HAP-1 (cell line): ENCODE results near the gene FGF14.

Experiments
- DNase-seq, 2 experiments: peaks; one replicate each; pipeline ENCODE4 v3.0.0-alpha.2; 2016 to 2020; ENCODE audit warnings: low spot score in 2 of 2
- H3K27me3 ChIP-seq: fragments of 250-450 bp; sonication (Bioruptor Pico); 2 replicates; pipeline ENCODE4 v1.5.1; 2020; ENCODE audit warnings: low read depth, mild to moderate bottlenecking, moderate library complexity
- H3K36me3 ChIP-seq: fragments of 250-450 bp; sonication (Bioruptor Pico); replicated peaks from 2 replicates; pipeline ENCODE4 v1.5.1; 2020; ENCODE audit warnings: mild to moderate bottlenecking
- H3K4me1 ChIP-seq: fragments of 250-450 bp; sonication (Bioruptor Pico); 2 replicates; pipeline ENCODE4 v1.5.1; 2020; ENCODE audit warnings: mild to moderate bottlenecking
- H3K4me3 ChIP-seq: fragments of 250-450 bp; sonication (Bioruptor Pico); 2 replicates; pipeline ENCODE4 v1.5.1; 2020; ENCODE audit warnings: mild to moderate bottlenecking, moderate library complexity
- H3K9me3 ChIP-seq: fragments of 250-450 bp; sonication (Bioruptor Pico); 2 replicates; pipeline ENCODE4 v1.5.1; 2020; ENCODE audit warnings: mild to moderate bottlenecking, moderate library complexity
- in situ Hi-C: fragments of 300-500 bp; cut with MboI; formaldehyde crosslinking; loops from 3 replicates; pipeline ENCODE4 v1.14.3; 2020; ENCODE audit warnings: low sequenced_read_pairs, inconsistent platforms, mixed read lengths

FGF14 gene

GRCh38 chr13:102240110-102240509 is 161.7 kb downstream of the FGF14 start:
- DNase-seq: no peak
- no peak overlapping the region for H3K4me3 ChIP-seq
- in situ Hi-C loops: no loop called here

GRCh38 chr13:102237230-102237629 is 164.6 kb downstream of the FGF14 start:
- no peak for DNase-seq
- Histone ChIP-seq H3K9me3 (no peaks in the 10 kb centered on the region), H3K4me3 (no peak overlapping the region), H3K36me3 (no peaks in the 10 kb centered on the region), H3K4me1 (no peaks in the 10 kb centered on the region), H3K27me3 (no peaks in the 10 kb centered on the region)
- in situ Hi-C loops: no loop called here

More at GRCh38 chr13:102240110-102240509, 161.7 kb downstream of the FGF14 start:
- no peaks in the 10 kb centered on the region for H3K4me1 ChIP-seq
- H3K36me3 ChIP-seq: no peaks in the 10 kb centered on the region
- no peaks in the 10 kb centered on the region for H3K27me3 ChIP-seq
- H3K9me3 ChIP-seq: no peaks in the 10 kb centered on the region

GRCh38 chr13:102236830-102237229 is 165.0 kb downstream of the FGF14 start:
- no peaks in the 10 kb centered on the region for H3K27me3 ChIP-seq

GRCh38 chr13:102236341-102236740 is 165.5 kb downstream of the FGF14 start:
- no peak for DNase-seq
- Histone ChIP-seq H3K36me3 (no peaks in the 10 kb centered on the region), H3K4me1 (no peaks in the 10 kb centered on the region), H3K9me3 (no peaks in the 10 kb centered on the region), H3K27me3 (no peaks in the 10 kb centered on the region), H3K4me3 (no peak overlapping the region)
- in situ Hi-C loops: no loop called here

More at GRCh38 chr13:102236830-102237229, 165.0 kb downstream of the FGF14 start:
- in situ Hi-C loops: no loop called here
- Histone ChIP-seq H3K4me1 (no peaks in the 10 kb centered on the region), H3K36me3 (no peaks in the 10 kb centered on the region), H3K9me3 (no peaks in the 10 kb centered on the region), H3K4me3 (no peak overlapping the region)
- no peak for DNase-seq

GRCh38 chr13:102235689-102236088 is 166.2 kb downstream of the FGF14 start:
- Histone ChIP-seq H3K9me3 (no peaks in the 10 kb centered on the region), H3K27me3 (no peaks in the 10 kb centered on the region), H3K4me3 (no peak overlapping the region), H3K36me3 (no peaks in the 10 kb centered on the region), H3K4me1 (no peaks in the 10 kb centered on the region)
- DNase-seq: no peak
- in situ Hi-C loops: no loop called here

- in situ Hi-C loops: no loop called here
- Histone ChIP-seq H3K27me3 (no peaks in the 10 kb centered on the region), H3K9me3 (no peaks in the 10 kb centered on the region), H3K4me3 (no peak overlapping the region), H3K4me1 (no peaks in the 10 kb centered on the region), H3K36me3 (no peaks in the 10 kb centered on the region)
- no peak for DNase-seq
Measured at GRCh38 chr13:102234618-102235017, 167.2 kb downstream of the FGF14 start.

GRCh38 chr13:102233566-102234208 is 168.2 kb downstream of the FGF14 start:
- Histone ChIP-seq H3K4me1 (no peaks in the 10 kb centered on the region), H3K4me3 (no peak overlapping the region), H3K9me3 (no peaks in the 10 kb centered on the region), H3K36me3 (no peaks in the 10 kb centered on the region), H3K27me3 (no peaks in the 10 kb centered on the region)
- no peak for DNase-seq
- in situ Hi-C loops: no loop called here

- Histone ChIP-seq H3K4me1 (no peaks in the 10 kb centered on the region), H3K27me3 (no peaks in the 10 kb centered on the region), H3K4me3 (no peak overlapping the region), H3K36me3 (no peaks in the 10 kb centered on the region), H3K9me3 (no peaks in the 10 kb centered on the region)
- no peak for DNase-seq
- in situ Hi-C loops: no loop called here
Measured at GRCh38 chr13:102231479-102231878, 170.4 kb downstream of the FGF14 start.

GRCh38 chr13:102227741-102228140 is 174.1 kb downstream of the FGF14 start:
- in situ Hi-C loops: no loop called here
- Histone ChIP-seq H3K4me3 (no peak overlapping the region), H3K36me3 (no peaks in the 10 kb centered on the region), H3K9me3 (no peaks in the 10 kb centered on the region), H3K4me1 (no peaks in the 10 kb centered on the region), H3K27me3 (no peaks in the 10 kb centered on the region)
- DNase-seq: no peak

- Histone ChIP-seq H3K36me3 (no peaks in the 10 kb centered on the region), H3K27me3 (peaks cover 5% of the 10 kb centered on the region; the same call in 1 of the 2 replicates), H3K9me3 (no peaks in the 10 kb centered on the region), H3K4me1 (no peaks in the 10 kb centered on the region), H3K4me3 (no peak overlapping the region)
- in situ Hi-C loops: no loop called here
- DNase-seq: no peak
Measured at GRCh38 chr13:102226591-102226990, 175.3 kb downstream of the FGF14 start.

GRCh38 chr13:102225892-102226291 is 176.0 kb downstream of the FGF14 start:
- Histone ChIP-seq H3K4me3 (no peak overlapping the region), H3K27me3 (peaks cover 5% of the 10 kb centered on the region; the same call in 1 of the 2 replicates), H3K36me3 (no peaks in the 10 kb centered on the region), H3K9me3 (no peaks in the 10 kb centered on the region), H3K4me1 (no peaks in the 10 kb centered on the region)
- DNase-seq: no peak
- in situ Hi-C loops: no loop called here

- Histone ChIP-seq H3K4me3 (no peak overlapping the region), H3K36me3 (no peaks in the 10 kb centered on the region), H3K9me3 (no peaks in the 10 kb centered on the region), H3K4me1 (no peaks in the 10 kb centered on the region), H3K27me3 (peaks cover 5% of the 10 kb centered on the region; the same call in 1 of the 2 replicates)
- DNase-seq: no peak
- in situ Hi-C loops: no loop called here
Measured at GRCh38 chr13:102220681-102221228, 181.1 kb downstream of the FGF14 start.

GRCh38 chr13:102214956-102215355 is 186.9 kb downstream of the FGF14 start:
- no peaks in the 10 kb centered on the region for H3K27me3 ChIP-seq
- no peak overlapping the region for H3K4me3 ChIP-seq
- H3K36me3 ChIP-seq: no peaks in the 10 kb centered on the region
- in situ Hi-C loops: no loop called here
- H3K9me3 ChIP-seq: no peaks in the 10 kb centered on the region
- no peak for DNase-seq
- H3K4me1 ChIP-seq: no peaks in the 10 kb centered on the region

GRCh38 chr13:102212729-102213128 is 189.1 kb downstream of the FGF14 start:
- in situ Hi-C loops: no loop called here
- no peak overlapping the region for H3K4me3 ChIP-seq
- H3K9me3 ChIP-seq: no peaks in the 10 kb centered on the region
- H3K36me3 ChIP-seq: no peaks in the 10 kb centered on the region
- no peaks in the 10 kb centered on the region for H3K4me1 ChIP-seq
- no peak for DNase-seq
- H3K27me3 ChIP-seq: no peaks in the 10 kb centered on the region

GRCh38 chr13:102208347-102208746 is 193.5 kb downstream of the FGF14 start:
- H3K9me3 ChIP-seq: no peaks in the 10 kb centered on the region
- no peak overlapping the region for H3K4me3 ChIP-seq
- no peaks in the 10 kb centered on the region for H3K36me3 ChIP-seq
- H3K4me1 ChIP-seq: no peaks in the 10 kb centered on the region
- no peaks in the 10 kb centered on the region for H3K27me3 ChIP-seq
- in situ Hi-C loops: no loop called here
- DNase-seq: no peak
